C4-2B (cell line): ENCODE data around the gene EFNA2.

Source experiments
- H3K27ac ChIP-seq: fragments of 450-650 bp; 2 replicates; pipeline ENCODE4 v1.5.1; 2017
- ZFX ChIP-seq: fragments of 450-650 bp; IDR thresholded peaks from 2 replicates; pipeline ENCODE4 v1.6.1; 2017
- TF ChIP-seq, protein P1 (sequence below): fragments of 450-650 bp; conservative IDR thresholded peaks from 2 replicates; pipeline ENCODE4 v1.5.1; 2017; ENCODE audit warnings: mild to moderate bottlenecking

Gene EFNA2

GRCh38 chr19:1283207-1283916 lies 2.3 kb upstream of the EFNA2 start:
- no peak for TF ChIP-seq ZFX
- TF ChIP-seq, protein P1, sequence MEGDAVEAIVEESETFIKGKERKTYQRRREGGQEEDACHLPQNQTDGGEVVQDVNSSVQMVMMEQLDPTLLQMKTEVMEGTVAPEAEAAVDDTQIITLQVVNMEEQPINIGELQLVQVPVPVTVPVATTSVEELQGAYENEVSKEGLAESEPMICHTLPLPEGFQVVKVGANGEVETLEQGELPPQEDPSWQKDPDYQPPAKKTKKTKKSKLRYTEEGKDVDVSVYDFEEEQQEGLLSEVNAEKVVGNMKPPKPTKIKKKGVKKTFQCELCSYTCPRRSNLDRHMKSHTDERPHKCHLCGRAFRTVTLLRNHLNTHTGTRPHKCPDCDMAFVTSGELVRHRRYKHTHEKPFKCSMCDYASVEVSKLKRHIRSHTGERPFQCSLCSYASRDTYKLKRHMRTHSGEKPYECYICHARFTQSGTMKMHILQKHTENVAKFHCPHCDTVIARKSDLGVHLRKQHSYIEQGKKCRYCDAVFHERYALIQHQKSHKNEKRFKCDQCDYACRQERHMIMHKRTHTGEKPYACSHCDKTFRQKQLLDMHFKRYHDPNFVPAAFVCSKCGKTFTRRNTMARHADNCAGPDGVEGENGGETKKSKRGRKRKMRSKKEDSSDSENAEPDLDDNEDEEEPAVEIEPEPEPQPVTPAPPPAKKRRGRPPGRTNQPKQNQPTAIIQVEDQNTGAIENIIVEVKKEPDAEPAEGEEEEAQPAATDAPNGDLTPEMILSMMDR = no peak
- H3K27ac ChIP-seq = peak overlapping the region; percentile 83

DNA sequence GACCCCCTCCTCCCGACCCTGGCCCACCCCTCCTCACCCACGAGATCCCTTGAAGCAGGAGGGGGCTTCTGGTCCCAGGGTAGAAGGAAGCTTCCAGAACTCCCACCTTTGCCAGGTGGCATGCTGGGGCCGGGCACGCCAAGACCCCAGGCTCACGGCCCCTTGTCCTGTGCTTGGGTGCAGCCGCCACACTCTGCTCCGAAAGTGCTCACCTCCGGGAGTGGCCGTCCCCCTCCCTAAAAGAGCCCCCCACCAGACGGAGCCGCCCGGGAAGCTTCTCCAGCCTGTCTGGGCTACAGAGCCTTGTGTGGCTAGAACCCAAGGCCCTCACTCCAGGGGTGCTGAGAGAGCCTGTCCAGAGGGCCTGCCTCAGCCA lies 1.8 kb upstream of the EFNA2 start:
- TF ChIP-seq, protein P1 = no peak
- no peak for TF ChIP-seq ZFX
- peak overlapping the region; percentile 83 for H3K27ac ChIP-seq

DNA sequence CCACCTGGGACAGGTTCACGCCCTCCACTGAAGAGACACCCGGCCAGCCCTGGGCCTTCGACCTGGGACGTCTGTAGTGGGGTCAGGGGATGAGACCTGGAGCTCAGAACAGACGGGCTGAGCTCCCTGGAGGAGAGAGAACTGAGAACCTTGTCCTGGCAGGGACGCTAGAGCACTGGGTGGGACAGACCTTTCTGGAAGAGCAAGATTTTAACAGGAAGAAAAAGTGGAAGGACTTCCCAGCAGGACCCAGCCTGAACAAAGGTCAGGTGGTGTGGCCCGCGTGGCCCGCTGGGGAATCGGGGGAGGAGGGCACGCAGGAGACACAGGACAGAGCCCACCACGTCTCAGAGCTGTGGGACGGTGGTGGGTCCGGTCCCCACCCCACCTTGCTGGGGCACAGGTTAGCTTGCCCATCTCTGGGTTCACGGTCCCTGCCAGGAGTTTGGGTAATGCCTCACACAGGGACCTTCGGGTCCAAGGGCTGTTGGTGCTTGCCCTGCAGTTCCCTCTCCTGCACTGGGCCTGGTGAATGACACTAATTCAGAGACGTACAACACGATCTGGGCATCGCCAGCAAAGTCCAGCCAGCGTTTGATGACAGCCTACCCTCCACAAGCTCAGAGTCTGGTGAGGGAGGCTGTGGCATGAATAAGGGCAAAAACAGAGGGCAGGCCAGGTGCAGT lies 1.2 kb upstream of the EFNA2 start:
- TF ChIP-seq, protein P1 = no peak
- TF ChIP-seq ZFX = 0 out of 2 replicates have a peak, but pooled peaks have one; percentile 7

GRCh38 chr19:1284979-1285736 lies 515 bp upstream of the EFNA2 start:
- TF ChIP-seq, protein P1 = no peak
- TF ChIP-seq ZFX = no peak
- peak overlapping the region; percentile 83 for H3K27ac ChIP-seq

More for the DNA sequence above, 1.2 kb upstream of the EFNA2 start:
- peak overlapping the region; percentile 83 for H3K27ac ChIP-seq

DNA sequence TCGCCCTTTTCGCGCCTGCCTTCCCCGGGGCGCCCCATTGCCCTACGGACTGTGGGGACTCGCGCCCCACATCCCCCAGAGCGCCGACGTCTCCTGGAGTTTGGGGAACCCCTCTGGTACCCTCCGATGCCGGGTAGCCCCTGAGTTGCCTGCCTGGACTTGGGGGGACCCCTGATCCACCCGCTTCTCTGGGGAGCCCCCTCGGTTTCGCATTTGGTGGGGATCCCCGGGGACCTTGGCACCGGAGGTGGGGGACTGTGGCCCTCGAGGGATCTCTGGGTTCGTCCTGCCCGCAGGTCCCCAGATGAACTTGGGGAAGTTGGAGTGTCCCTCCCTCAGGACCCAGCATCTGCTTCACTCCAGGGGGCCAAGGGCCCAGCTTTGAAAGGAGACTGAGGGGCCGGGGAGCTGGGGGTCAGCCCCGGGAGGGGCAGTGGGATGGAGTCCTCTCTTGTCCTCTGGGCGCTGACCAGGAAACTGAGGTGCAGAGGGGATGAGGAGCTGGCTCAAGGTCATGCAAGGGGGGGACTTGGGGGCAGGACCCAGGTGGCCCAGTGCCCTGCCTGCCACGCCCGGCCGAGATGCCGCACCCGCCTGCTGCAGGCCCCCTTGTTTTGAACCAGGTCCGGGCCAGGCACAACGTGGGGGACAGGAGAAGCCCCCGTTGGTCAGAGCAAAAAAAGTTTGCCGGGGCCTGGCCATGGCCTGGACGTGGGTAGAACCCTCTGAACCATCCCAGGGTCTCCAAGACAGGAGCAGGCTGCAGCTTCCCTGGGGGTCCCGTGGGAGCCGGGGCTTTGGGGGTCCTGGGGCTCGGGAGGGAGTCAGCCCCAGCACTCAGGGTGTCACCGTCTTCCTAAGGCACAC lies 1.0 kb downstream of the EFNA2 start:
- peak overlapping the region; percentile 83 for H3K27ac ChIP-seq
- TF ChIP-seq ZFX = no peak
- TF ChIP-seq, protein P1 = no peak

DNA sequence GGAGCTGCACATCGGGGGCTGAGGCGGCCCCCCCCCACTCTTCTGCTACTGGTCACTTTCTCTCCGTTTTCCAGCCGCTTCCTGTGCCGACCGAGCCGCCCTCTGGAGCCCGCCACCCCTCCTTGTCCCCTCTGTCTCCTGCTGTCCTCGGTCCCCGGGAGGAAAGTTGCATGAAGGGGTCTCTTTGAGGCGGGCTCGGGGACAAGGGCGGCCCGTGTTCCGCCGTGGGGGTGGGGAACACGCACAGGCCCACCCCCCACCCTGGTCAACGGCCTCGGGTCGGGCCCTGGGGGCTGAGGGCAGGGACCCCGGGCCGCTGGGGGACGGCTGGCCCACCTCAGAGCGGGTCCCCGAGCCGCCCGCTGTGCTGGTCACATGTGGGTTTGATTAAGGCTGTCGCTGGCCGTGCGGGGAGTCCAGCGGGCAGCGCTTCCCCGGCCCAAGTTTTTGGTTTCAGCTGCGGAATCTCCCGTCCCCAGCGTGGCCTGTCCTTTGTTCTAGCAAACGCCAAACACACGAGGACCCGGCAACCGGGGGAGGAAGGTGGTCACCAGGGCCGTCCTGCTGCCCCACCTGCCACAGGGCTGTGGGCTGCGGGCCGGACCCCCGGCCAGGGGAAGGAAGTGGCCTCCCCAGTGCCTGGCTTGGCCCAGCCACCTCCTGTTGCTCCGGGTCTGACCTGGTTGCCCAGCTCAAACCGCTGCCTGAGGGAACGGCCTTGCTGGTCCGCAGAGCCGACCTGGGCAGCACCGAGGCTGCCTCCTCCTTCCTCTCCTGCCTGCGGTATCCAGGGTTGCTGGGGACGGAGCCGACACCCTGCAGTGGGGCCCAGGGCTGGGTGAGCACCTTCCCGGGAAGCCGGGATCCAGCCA lies 1.9 kb downstream of the EFNA2 start:
- TF ChIP-seq ZFX = no peak
- TF ChIP-seq, protein P1 = no peak
- no peak overlapping the region for H3K27ac ChIP-seq
